SIG-M5 treated with dmso at 0.1 percent for 504 hours (cell line): ENCODE results near the gene C8A.

ENCODE experiments used
- DNase-seq: peaks from one replicate; lab custom pipeline; 2025; ENCODE audit not compliant: unreplicated experiment; lab: John Stamatoyannopoulos, UW

The C8A gene

DNA sequence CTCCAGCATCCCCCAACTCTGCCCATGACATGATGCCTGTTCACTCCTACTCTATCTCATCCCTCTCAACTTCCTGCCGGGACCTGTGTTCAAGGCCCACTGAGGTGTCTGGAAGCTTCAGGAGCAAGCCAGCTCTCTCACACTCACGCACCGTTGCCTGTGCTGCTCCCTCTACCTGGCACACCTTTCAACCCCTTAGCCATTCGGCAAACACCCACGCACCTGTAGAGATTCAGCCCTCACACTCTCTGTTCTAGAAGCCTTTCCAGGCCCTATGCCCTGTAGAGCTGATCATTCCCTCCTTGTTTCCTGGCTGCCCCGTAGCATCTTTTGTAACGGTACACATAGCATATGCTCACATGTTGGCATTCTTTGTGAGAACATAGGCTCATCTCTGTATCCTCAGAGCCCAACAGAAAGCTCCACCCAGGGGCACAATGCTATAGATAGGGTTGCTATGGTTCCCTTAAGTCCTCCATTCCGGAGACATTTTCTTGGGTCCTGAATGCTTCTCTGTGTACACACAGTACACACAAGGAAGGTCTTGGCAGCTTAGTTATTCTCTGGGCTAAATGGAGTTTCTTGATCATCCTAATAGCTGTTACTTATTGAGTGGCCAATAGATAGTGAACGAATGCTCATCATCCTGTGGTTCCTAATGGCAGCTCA, 109.9 kb downstream of the C8A start:
- no peak for DNase-seq

DNA sequence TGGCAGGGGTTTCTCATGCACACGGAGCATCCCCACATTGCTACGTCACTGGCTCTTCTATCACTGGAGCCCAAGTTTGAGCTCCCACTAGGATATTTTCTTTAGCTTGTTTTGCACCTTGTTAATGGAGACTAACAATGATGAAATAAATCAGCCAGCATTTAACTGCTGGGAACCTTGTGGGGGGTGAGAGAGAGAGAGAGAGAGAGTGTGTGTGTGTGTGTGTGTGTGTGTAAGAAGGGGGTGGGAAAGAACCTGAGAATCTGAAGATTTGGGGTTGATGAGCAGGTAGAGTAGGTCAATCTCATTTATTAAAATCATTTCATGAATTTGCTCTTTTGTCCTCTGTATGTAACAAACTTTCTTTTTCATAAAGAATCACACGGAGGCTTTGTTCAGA, 110.6 kb downstream of the C8A start:
- DNase-seq: no peak

DNA sequence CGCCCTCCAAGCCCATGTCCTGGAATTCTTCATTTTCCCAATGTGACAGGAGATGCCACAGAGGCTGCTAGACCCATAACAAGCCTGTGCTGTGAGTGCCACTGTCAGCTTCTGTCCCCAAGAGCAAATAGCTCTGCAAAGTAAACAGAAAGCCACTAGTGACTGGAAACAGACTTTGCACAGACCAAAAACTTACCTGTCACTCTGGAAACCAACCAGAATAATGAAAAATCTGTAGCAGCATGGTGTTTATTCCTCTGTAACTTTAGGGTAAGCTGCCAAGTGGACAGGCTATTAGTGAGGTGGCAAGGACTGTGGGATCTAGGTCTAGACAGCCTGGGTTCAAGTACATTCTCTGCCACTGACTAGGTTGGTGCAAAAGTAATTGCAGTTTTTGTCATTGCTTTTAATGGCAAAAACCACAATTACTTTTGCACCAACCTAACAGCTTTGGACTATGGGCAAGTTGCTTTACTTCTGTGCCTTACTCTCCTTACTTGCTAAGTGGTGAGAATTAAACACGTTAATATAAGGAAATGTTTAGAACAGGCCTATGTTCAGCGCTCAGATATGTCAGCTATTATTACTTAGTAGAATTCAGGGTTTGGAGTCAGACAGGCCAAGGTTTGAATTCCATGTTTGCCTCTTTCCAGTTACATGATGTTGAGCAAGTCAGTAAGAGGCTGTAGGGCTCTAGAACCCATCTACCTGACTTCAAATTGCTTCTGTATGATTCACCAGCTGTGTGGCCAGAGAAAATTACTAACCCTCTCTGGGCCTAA, 111.5 kb downstream of the C8A start, which contains the start of gene C8B:
TSS of gene C8B (minus strand) at position 100 of the 782 bp plus-strand sequence. CDS start at position 33, 67 bp downstream.
- DNase-seq: no peak

DNA sequence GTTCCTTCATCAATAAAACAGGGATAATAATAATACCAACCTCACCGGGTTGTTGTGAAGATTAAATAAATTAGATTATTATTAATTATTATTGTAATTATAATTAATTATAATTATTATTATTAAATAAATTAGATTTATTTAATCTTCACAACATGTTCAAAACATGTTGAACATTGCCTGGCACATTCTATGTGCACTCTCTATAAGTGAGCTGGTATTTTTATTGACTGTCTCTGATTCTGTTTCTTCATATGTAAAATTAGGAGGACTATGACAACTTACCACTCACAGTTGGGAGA, 112.1 kb downstream of the C8A start:
- DNase-seq: no peak

GRCh38 chr1:56967355-56967754, 112.8 kb downstream of the C8A start:
- no peak for DNase-seq
